Mesothelial cell of epicardium (in vitro differentiated cells): ENCODE results near the gene KRTAP10-6. TPM values are rescaled to one million over a fixed set of nuclear protein-coding genes. Genes with fewer than 3 reads are reported as not detected.
"Not testable (repeated sequence)": the region's sequence is repeated elsewhere in the genome, so short reads cannot be mapped to it uniquely, and the experiment has no call there.

ENCODE experiments used
- DNase-seq, 2 experiments: peaks; one replicate each; pipeline ENCODE4 v3.0.0; 2021; ENCODE audit warnings: low spot score in 2 of 2; ENCODE audit not compliant: unreplicated experiment in 2 of 2
- H3K27ac Mint-ChIP-seq: 2 replicates; pipeline ENCODE4 v1.8.0; 2021; ENCODE audit warnings: mixed read lengths
- H3K27me3 Mint-ChIP-seq: 2 replicates; pipeline ENCODE4 v1.8.0; 2021; ENCODE audit warnings: low read depth, mixed read lengths
- H3K36me3 Mint-ChIP-seq: 2 replicates; pipeline ENCODE4 v1.8.0; 2021; ENCODE audit warnings: mixed read lengths
- H3K4me1 Mint-ChIP-seq: 2 replicates; pipeline ENCODE4 v1.8.0; 2021; ENCODE audit warnings: mixed read lengths
- H3K4me3 Mint-ChIP-seq: 2 replicates; pipeline ENCODE4 v1.8.0; 2021; ENCODE audit warnings: mild to moderate bottlenecking, moderate library complexity, mixed read lengths
- H3K9me3 Mint-ChIP-seq: 2 replicates; pipeline ENCODE4 v1.8.0; 2021; ENCODE audit warnings: mixed read lengths
- CTCF ChIP-seq: fragments of 200-600 bp; sonication (generic); IDR thresholded peaks from one replicate; pipeline ENCODE4 v1.5.0; 2021; ENCODE audit warnings: antibody characterized with exemption; ENCODE audit not compliant: unreplicated experiment
- total RNA-seq: library from RNA; stranded (reverse); gene quantifications from 3 replicates; pipeline ENCODE4 v1.2.1, GENCODE V29; 2021

KRTAP10-6 gene
- total RNA-seq, 1 donor from 2014 or later, result not detected

GRCh38 chr21:44593598-44594405, 1.5 kb upstream of the KRTAP10-6 start:
- peak overlapping the region; percentile 86 for H3K27ac Mint-ChIP-seq

GRCh38 chr21:44591801-44592130, 539 bp downstream of the KRTAP10-6 start:
- H3K4me1 Mint-ChIP-seq, result peaks cover 15% of the 10 kb centered on the region
- DNase-seq, result peak in 1 of 2 experiments; percentile 22
- not testable (repeated sequence) for H3K36me3 Mint-ChIP-seq, H3K9me3 Mint-ChIP-seq, H3K27ac Mint-ChIP-seq, H3K27me3 Mint-ChIP-seq, H3K4me3 Mint-ChIP-seq

More at GRCh38 chr21:44593598-44594405, 1.5 kb upstream of the KRTAP10-6 start:
- Mint-ChIP-seq H3K9me3 (peaks cover 11% of the 10 kb centered on the region), H3K4me1 (peaks cover 15% of the 10 kb centered on the region), H3K4me3 (no peak overlapping the region), H3K36me3 (peaks cover 2% of the 10 kb centered on the region), H3K27me3 (no peaks in the 10 kb centered on the region)
- no peak for TF ChIP-seq CTCF
- peak in 1 of 2 experiments; percentile 29 for DNase-seq

- H3K27ac Mint-ChIP-seq, H3K36me3 Mint-ChIP-seq, H3K4me3 Mint-ChIP-seq: not testable (repeated sequence)
- peaks cover 15% of the 10 kb centered on the region for H3K4me1 Mint-ChIP-seq
- peak in 1 of 2 experiments; percentile 34 for DNase-seq
- peaks cover 11% of the 10 kb centered on the region for H3K27me3 Mint-ChIP-seq
- peaks cover 11% of the 10 kb centered on the region for H3K9me3 Mint-ChIP-seq
Measured at GRCh38 chr21:44590897-44591800, 1.2 kb downstream of the KRTAP10-6 start.

GRCh38 chr21:44590311-44590721, 2.0 kb downstream of the KRTAP10-6 start:
- peaks cover 15% of the 10 kb centered on the region for H3K4me1 Mint-ChIP-seq
- H3K4me3 Mint-ChIP-seq, result no peak overlapping the region
- no peak overlapping the region for H3K27ac Mint-ChIP-seq
- H3K27me3 Mint-ChIP-seq, result peaks cover 15% of the 10 kb centered on the region
- peak in 1 of 2 experiments; percentile 34 for DNase-seq
- no peaks in the 10 kb centered on the region for H3K36me3 Mint-ChIP-seq
- H3K9me3 Mint-ChIP-seq, result peaks cover 15% of the 10 kb centered on the region
- no peak for TF ChIP-seq CTCF

- TF ChIP-seq CTCF, result no peak
- DNase-seq, result peak in 1 of 2 experiments; percentile 31
- H3K27me3 Mint-ChIP-seq, result peaks cover 18% of the 10 kb centered on the region
- peaks cover 14% of the 10 kb centered on the region for H3K4me1 Mint-ChIP-seq
- peaks cover 16% of the 10 kb centered on the region for H3K9me3 Mint-ChIP-seq
- no peak overlapping the region for H3K27ac Mint-ChIP-seq
- no peaks in the 10 kb centered on the region for H3K36me3 Mint-ChIP-seq
- no peak overlapping the region for H3K4me3 Mint-ChIP-seq
Measured at GRCh38 chr21:44589586-44590305, 2.6 kb downstream of the KRTAP10-6 start.

GRCh38 chr21:44589094-44589493, 3.2 kb downstream of the KRTAP10-6 start:
- no peak for DNase-seq
- no peak overlapping the region for H3K4me3 Mint-ChIP-seq
- no peaks in the 10 kb centered on the region for H3K36me3 Mint-ChIP-seq
- peaks cover 16% of the 10 kb centered on the region for H3K9me3 Mint-ChIP-seq
- H3K27me3 Mint-ChIP-seq, result peaks cover 20% of the 10 kb centered on the region
- peaks cover 10% of the 10 kb centered on the region for H3K4me1 Mint-ChIP-seq
- no peak for TF ChIP-seq CTCF
- H3K27ac Mint-ChIP-seq, result no peak overlapping the region
